Kidney tubule cell (primary cell): Measurements from ENCODE around the gene TBC1D20.
"Not testable (repeated sequence)": the region's sequence is repeated elsewhere in the genome, so short reads cannot be mapped to it uniquely, and the experiment has no call there.

Source experiments
- DNase-seq: peaks from one replicate; pipeline ENCODE4 v3.0.0-alpha.2; 2018; ENCODE audit warnings: low spot score

The TBC1D20 gene

GRCh38 chr20:475463-476357, 13.4 kb upstream of the TBC1D20 start:
- no peak for DNase-seq

- DNase-seq, result no peak
Measured at GRCh38 chr20:474581-474980, 12.2 kb upstream of the TBC1D20 start.

GRCh38 chr20:472889-473292, 10.6 kb upstream of the TBC1D20 start:
- no peak for DNase-seq

- no peak for DNase-seq
Measured at GRCh38 chr20:472137-472846, 10.0 kb upstream of the TBC1D20 start.

- no peak for DNase-seq
Measured at GRCh38 chr20:469746-470490, 7.6 kb upstream of the TBC1D20 start.

- no peak for DNase-seq
Measured at GRCh38 chr20:467755-468154, 5.4 kb upstream of the TBC1D20 start.

GRCh38 chr20:461254-462198, 807 bp downstream of the TBC1D20 start:
- peak; percentile 56 for DNase-seq

- DNase-seq, result no peak
Measured at GRCh38 chr20:460707-461106, 1.6 kb downstream of the TBC1D20 start.

- DNase-seq, result no peak
Measured at GRCh38 chr20:460180-460579, 2.2 kb downstream of the TBC1D20 start.

GRCh38 chr20:458776-459175, 3.6 kb downstream of the TBC1D20 start:
- no peak for DNase-seq

GRCh38 chr20:454951-455350, 7.4 kb downstream of the TBC1D20 start:
- DNase-seq, result no peak

GRCh38 chr20:452021-452420, 10.3 kb downstream of the TBC1D20 start:
- DNase-seq, result not testable (repeated sequence)

GRCh38 chr20:445514-446336, 16.6 kb downstream of the TBC1D20 start:
- DNase-seq, result no peak

- no peak for DNase-seq
Measured at GRCh38 chr20:444862-445426, 17.4 kb downstream of the TBC1D20 start.

GRCh38 chr20:444117-444516, 18.2 kb downstream of the TBC1D20 start:
- DNase-seq, result no peak

GRCh38 chr20:443223-443775, 19.0 kb downstream of the TBC1D20 start:
- no peak for DNase-seq

GRCh38 chr20:440636-441035, 21.7 kb downstream of the TBC1D20 start:
- DNase-seq, result no peak

GRCh38 chr20:440148-440547, 22.2 kb downstream of the TBC1D20 start:
- DNase-seq, result no peak

- no peak for DNase-seq
Measured at GRCh38 chr20:438571-439469, 23.5 kb downstream of the TBC1D20 start.
